Measurements from ENCODE around the gene SCN5A. TPM values are rescaled to one million over a fixed set of nuclear protein-coding genes. Genes with fewer than 3 reads are reported as not detected.

SCN5A gene
- total RNA-seq, 1 donor from 2014 or later: 163 TPM

DNA sequence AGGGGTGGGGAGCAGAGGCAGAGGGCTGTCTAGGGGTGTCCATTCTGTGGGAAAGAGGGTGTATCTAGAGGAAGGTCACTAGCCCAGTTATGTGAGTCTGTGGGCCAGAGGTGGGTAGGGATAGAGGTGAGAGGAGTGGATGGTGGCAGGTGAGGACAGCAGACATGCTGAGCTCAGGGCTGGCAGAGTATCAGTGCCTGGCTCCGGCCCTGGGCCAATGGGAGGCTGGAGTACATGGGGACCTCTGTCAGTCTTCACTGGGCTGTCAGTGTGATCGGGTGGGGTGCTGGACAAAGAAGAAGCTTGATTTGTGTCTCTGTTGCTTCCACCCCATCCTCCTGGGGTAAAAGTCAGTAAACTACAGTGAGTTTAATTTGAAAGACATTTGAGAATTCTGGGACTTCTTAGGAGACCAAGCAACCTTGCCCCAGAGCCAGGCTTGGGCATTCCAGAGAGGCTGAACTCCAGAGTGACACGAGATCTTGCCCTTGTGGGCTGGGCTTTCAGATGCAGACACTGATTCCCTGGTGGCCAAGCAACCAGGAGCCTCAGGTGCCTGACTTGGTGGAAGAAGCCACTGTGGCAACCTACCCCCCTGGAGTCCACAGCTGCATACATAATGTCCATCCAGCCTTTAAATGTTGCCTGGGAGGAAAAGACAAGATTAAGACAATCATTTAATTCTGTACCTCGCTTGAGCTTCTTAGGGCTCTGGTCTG is 92.7 kb downstream of the SCN5A start:
- intact Hi-C loops (cut with DNase I): no loop called here
- ATAC-seq (no peak), DNase-seq (ENCODE audit: missing footprints) (no peak)

DNA sequence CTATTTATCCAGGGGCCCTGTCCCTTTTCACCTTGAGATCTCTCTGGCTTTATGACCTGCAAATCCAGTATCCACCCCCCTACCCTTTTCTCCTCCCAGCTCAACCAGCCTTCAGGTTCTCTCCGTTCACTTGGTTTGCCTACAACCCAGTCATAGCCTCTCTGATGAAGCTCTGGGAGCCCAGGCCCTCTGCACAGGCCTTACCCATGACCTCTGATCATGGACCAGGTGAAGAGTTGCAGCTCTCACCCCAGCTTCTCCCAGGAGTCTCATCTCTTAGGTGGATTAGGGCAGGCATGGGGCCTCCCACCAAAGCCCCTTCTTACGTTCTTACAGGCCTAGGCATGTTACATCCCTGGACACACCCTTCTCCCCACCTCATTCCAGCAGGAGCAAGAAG is 93.6 kb downstream of the SCN5A start:
- no peak for DNase-seq (ENCODE audit: missing footprints)

DNA sequence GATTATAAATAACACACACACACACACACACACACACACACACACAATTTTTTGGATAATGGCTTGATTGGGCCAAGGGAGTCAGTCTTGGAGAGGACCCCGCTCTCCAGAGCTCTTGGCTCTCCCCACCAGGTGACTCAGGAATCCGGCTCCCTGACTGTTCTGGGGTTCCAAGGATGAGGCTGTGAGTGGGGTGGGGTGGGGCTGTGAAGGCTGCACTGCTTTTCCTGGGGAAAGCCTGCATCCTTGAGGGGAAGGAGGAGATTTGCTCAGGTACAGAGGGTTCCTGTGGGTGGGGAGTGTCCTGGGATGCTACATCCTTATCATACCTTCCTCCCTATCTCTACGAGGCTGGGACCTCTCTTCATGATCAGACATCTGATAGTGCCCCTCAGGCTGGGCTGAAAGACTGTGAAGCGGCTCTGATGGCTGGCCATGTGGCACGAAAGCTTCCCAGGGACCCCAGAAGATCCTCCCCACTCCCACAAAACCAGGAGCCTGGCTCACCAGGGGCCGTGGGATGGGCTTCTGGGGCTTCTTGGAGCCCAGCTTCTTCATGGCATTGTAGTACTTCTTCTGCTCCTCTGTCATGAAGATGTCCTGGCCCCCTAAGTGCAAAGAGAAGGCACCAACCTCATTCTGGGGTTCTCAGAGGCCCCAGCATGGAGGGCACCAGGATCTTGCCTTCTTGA is 94.2 kb downstream of the SCN5A start:
- DNase-seq (ENCODE audit: missing footprints) (no peak), ATAC-seq (no peak)
- intact Hi-C loops (cut with DNase I): no loop called here

More for the DNA sequence above, 93.6 kb downstream of the SCN5A start:
- intact Hi-C loops (cut with DNase I): no loop called here
- no peak for ATAC-seq

DNA sequence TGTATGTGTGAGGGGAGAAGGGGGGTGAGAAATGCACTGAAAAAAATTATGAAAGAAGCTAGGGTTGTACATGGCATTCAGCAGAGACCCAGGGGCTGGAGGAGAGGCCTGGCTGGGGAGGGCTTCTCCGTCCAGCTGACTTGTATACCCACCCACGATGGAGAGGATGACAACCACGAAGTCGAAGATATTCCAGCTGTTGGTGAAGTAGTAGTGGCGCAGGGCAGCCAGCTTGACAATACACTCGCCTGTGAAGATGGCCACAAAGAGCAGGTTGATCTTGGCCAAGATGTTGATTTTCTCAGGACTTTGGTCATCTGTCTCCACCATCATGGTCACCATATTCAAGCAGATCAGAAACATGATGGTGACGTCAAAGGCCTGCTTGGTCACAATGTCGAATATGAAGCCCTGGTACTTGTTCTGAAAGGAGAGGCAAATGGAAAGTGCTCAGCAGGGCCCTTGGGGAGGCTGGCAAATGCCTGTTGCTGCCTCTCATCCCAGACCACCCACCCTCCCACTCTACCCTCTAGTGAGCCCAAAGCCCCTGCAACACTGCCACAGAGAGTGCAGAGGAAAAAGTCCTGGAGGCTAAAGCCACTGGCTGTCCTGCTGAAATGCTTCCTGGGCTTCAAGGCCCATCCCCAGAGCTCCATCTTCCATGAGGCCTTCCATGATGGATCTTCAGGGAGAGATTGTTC is 95.2 kb downstream of the SCN5A start:
- intact Hi-C loops (cut with DNase I): no loop called here
- no peak for ATAC-seq
- no peak for DNase-seq (ENCODE audit: missing footprints)

DNA sequence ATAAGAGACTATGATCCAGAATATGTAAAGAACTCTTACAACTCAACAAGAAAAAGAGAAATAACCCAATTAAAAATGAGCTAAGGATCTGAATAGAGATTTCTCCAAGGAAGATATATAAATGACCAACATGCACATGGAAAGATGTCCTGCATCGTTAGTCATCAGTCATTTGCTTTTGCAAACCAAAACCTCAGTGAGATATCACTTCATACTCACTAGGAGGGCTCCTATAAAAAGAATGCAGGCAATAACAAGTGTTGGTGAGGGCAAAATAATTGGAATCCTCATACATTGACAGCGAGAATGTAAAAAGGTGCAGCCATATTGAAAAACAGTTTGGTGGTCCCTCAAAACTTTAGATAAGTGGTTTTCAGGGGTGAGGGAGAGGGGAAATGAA is 96.4 kb downstream of the SCN5A start:
- ATAC-seq (no peak), DNase-seq (ENCODE audit: missing footprints) (no peak)
- intact Hi-C loops (cut with DNase I): no loop called here

DNA sequence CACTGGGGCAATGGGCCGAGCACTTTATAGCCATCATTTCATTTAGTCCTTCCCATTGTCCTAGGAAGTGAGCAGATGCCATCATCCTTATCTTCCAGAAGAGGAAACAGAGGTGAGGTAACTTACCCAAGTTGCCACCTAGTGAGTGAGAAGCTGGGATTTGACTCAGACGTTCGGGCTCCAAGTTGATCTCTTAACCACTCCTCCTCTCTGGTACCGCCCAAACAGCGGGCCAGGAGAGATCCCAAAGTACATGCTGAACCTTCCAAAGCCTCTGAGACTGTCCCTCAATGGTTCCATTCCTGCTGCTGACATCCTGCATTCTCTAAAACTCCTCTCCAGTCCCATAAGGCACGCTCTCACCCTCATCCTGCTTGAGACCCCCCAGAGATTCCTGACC is 97.1 kb downstream of the SCN5A start:
- DNase-seq (ENCODE audit: missing footprints) (no peak), ATAC-seq (no peak)
- intact Hi-C loops (cut with DNase I): no loop called here

DNA sequence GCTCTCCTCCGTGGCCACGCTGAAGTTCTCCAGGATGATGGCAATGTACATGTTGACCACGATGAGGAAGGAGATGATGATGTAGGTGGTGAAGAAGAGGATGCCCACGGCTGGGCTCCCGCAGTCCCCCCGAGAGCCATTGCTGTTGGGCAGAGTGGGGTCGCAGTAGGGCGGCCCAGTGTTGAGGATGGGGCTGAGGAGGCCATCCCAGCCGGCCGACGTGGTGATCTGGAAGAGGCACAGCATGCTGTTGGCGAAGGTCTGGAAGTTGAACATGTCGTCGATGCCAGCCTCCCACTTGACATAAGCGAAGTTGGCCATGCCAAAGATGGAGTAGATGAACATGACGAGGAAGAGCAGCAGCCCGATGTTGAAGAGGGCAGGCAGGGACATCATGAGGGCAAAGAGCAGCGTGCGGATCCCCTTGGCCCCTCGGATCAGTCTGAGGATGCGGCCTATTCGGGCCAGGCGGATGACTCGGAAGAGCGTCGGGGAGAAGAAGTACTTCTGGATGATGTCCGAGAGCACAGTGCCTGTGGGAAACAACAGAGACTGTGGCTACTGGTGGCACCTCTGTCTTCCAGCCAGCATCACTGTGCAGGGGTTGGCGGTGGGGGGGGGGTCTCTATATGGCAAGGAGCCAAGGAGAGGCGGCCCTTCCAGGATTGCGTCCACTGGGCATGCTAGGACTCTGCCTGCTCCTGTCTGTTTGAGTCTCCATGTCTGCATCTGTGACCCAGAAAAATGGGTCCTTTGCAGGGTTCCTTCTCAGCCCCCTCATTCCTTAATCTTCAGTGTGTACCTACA is 98.3 kb downstream of the SCN5A start:
- intact Hi-C loops (cut with DNase I): no loop called here
- ATAC-seq: no peak
- peak; percentile 62 for DNase-seq (ENCODE audit: missing footprints)

DNA sequence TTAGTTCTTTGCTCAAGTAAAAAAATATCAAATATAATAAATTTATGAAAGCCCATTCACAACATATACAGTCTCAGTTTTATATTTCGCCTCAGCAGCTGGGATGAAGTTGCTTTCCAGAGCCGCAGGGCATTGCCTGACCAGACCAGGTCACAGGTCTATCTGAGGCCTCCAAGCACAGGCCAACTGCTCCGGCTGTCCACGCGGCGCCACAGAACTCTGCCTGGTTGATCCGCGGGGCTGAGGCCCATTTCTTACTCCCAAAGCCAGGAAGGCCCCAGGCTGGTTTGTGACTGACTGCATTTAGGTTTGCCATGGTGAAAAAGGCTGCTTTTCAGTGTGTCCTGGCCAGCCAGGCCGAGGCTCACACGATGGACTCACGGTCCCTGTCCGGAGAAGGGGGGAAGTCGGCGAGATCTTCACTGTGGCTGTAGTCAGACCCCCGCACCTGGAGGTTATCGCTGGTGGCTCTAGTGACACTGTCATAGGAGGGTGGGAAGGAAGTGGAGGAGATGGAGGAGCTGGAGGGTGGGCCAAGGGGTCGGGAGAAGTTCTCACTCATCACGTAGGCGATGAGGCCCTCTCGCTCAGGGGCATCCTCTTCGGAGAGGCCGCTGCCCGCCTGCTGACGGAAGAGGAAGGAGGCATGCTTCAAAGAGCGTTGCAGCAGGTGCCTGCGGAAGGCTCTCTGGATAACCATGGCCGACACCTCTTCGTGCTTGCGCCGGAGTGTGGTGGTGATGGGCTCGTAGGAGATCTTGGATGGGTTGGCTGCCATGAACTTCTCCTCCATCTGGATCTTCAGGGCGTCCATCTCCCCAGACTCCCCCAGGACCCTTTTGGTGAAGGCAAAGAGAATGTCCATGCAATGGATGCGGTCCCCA is 99.3 kb downstream of the SCN5A start:
- DNase-seq (ENCODE audit: missing footprints) (peak; percentile 58), ATAC-seq (no peak)
- intact Hi-C loops (cut with DNase I): no loop called here

DNA sequence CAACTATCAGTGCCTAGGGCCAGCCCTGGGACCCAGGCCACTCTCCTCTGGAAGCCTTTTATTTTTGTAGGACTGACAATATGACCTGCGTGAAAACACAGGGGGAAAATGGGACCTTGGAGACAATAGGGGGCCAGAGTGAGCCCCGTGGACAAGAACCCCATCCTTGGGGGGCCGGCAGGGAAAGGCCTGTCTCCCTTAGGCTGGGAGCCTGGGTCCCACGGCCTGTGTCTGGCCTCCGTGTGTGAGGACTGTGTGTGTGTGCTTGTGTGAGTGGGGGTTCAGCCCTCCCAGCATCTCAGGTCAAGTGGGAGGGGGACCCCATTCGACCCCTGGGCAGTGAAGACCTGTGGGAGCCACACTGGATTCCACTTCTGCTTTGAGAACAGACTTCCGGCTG is 100.0 kb downstream of the SCN5A start:
- DNase-seq (ENCODE audit: missing footprints) (peak; percentile 45), ATAC-seq (no peak)
- intact Hi-C loops (cut with DNase I): no loop called here

DNA sequence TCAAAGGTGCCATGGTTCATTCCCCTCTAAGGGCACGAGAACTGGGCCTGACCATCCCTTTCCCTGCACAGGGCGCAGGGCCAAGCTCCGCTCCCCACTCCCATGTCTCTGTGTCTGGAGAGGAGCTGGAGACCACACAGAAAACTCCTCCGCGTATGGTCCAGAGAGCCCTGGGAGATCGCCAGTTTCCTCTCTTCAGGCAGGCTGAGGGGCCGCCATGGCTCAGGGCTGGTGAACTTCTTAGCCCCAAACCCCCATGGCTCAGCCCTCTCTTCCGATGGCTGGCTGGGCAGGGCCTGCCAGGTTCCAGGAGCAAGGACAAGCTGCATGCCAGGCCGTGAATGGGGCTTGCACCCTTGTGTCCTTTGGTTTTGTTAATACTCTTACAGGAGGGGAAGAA is 100.4 kb downstream of the SCN5A start:
- intact Hi-C loops (cut with DNase I): no loop called here
- ATAC-seq: peak; percentile 12
- DNase-seq (ENCODE audit: missing footprints): no peak

DNA sequence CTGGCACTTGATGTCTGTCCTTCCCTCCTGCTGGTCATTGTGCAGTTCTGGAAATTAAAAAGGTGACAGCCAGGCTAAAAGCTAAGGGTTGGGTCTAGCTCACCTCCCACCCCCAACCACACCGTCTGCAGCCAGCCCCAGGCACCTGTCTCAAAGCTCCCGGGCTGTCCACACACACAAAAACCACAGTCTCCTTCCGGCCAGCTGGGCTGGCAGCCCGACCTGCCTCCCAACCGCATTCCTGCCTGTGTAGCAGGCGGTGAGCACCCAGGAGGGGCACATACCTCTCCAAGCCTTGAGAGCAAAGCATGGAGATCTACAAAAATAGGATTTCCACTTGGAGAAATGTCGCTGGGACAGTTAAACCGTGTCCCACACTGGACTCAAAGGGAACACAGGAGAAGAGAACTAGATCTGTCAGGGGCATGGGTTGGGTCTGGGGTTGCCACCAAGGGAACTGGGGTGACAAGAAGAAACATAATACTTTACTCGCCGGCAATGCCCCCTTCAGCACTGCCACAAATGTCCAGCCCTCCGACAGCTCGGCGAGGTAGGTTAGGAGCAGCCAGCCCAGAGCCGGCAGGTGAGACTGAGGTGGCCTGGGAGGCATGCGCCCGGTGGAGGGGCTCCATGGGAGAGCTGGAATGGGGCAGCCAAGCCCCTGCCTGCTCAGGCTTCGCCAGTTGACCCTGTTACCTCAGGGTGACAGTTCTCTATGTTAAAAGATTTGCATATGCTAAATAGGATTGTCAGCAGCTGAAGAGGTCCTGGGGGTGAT is 101.1 kb downstream of the SCN5A start:
- no peak for DNase-seq (ENCODE audit: missing footprints)
- ATAC-seq: peak; percentile 45
- intact Hi-C loops (cut with DNase I): no loop called here

DNA sequence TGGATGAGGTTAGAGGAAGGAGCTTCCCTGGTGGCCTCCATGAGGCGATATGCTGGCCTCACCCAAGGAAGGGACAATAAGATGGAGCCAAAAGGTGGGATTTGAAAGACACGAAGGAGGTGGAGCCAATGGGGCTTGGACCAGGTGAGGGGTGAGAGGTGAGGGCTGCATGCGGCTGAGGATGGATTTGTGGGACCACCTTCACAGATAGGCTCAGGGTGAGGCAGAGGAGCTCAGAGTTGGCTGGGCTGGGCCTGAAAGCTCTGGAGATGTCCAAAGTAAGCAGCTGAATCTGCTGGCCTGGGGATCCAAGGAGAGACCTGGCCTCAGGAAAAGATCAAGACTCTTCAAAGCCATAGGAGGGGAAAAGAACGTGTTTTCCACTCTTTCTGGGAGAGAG is 103.5 kb downstream of the SCN5A start:
- no peak for ATAC-seq
- DNase-seq (ENCODE audit: missing footprints): no peak
- intact Hi-C loops (cut with DNase I): no loop called here

DNA sequence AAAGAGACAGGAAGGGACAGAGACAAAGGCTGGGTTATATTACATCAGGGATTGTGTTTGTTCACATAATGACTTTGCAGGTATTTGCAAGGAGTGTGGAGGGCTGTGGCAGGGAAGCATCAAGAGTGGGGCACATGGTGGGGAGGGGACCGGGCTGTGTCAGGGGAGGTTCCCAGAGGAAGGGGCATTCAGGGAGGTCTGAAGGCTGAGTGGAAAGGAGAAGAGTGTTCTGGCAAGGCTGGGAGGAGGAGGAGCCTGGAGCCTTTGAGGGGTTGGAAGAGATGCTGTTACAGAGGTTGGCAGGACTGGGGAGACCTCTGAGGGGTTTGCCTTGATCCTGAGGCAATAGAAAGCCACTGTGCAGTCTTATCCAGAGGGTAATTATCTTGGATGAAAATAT is 103.9 kb downstream of the SCN5A start:
- intact Hi-C loops (cut with DNase I): no loop called here
- DNase-seq (ENCODE audit: missing footprints) (no peak), ATAC-seq (no peak)

DNA sequence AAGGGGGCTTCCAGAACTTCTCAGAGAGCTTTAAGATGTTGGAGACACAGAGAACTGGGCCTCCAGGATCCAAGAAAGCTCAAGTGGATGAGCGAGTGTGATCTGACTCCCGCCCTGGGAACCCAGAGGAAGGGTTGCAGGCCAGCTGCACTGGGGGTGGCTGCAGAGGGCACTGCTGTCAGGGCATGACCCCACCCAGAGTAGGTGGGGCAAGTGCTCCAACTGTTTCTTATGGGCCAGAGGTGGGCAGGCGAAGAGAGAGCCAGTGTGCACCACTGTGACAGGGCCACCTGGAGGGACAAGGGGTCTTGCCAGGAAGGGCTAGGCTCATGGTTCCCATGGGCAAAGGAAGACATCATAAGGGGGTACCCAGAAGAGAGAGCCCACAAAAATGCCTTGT is 104.6 kb downstream of the SCN5A start:
- intact Hi-C loops (cut with DNase I): no loop called here

DNA sequence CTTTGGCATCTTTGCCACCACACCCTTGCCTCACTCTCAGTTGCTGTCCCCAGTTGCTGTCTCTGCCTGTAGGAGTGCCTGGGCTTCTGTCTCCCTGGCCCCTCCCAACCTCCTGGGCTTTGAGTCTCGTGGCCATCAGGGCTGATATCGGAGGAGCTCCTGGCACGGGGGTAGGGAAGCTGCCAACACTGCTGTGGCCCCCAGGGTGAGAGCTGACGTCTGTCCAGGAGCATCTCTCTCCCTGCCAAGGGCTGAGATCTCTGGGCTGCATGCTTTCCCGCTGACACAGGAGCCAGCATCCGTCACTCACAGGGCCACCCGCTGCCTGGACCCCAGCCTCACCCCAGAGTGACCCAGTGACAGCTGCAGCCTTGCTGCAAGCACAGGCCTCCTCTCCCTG is 105.9 kb downstream of the SCN5A start:
- DNase-seq (ENCODE audit: missing footprints): peak; percentile 83
- peak; percentile 89 for ATAC-seq
- intact Hi-C loops (cut with DNase I): loop anchor here (1.0 kb wide), 1 partner anchor 10 kb away; no protein-coding TSS in a partner anchor

More for the DNA sequence above, 104.6 kb downstream of the SCN5A start:
- no peak for DNase-seq (ENCODE audit: missing footprints)
- no peak for ATAC-seq

DNA sequence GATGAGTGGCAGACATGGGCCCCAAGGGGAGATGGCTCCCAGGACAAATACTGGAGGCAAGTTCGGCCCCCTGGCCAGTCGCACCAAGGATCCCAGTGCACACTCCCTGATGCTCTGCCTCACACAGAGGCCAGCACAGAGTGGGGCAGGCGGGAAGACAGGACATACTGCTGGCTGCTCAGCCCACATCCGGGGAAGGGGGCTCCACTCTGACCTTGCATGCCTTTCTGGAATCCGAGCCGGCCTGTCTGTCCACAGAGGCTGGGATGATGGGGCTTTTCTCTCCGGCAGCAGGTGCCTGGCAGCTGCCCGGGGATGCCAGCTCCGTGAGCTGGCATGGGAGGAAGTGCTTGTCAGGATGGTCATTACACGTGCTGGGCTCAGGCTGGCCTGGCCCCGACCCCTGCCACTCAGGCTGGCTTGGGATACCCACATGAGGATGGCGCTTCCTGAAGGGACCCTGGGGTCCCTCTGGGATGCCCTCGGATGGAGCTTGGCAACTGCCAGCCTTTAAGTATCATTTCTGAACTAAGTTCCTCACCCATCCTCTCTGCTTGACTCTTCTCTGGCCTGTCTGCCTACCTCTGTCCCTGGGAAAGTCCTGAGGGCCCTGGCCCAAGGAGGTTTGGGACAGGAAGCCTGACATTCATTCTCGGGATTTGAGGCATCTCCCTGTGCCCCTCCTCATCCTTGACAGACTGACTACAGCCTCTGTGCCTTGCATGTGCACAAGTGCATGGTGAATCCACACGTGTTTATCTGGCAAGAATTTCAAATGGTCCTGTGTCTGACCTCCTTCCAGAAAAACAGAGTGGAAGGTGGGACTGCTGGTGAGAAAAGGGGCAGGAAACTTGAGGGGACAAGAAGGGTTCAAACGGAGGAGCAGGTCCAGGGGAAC is 106.8 kb downstream of the SCN5A start:
- DNase-seq (ENCODE audit: missing footprints) (no peak), ATAC-seq (no peak)
- intact Hi-C loops (cut with DNase I): loop anchor here (1.0 kb wide), 1 partner anchor 9 kb away; no protein-coding TSS in a partner anchor

Data from Right ventricle myocardium inferior (tissue), 1 donor.